ENCODE data around the gene CCDC27. TPM values are rescaled to one million over a fixed set of nuclear protein-coding genes. Genes with fewer than 3 reads are reported as not detected.

The CCDC27 gene
- total and polyA plus RNA-seq, 2 of the 13 experiments (the other 11 are each of a cell fraction or from before 2014, with no cell fraction given) = not detected

DNA sequence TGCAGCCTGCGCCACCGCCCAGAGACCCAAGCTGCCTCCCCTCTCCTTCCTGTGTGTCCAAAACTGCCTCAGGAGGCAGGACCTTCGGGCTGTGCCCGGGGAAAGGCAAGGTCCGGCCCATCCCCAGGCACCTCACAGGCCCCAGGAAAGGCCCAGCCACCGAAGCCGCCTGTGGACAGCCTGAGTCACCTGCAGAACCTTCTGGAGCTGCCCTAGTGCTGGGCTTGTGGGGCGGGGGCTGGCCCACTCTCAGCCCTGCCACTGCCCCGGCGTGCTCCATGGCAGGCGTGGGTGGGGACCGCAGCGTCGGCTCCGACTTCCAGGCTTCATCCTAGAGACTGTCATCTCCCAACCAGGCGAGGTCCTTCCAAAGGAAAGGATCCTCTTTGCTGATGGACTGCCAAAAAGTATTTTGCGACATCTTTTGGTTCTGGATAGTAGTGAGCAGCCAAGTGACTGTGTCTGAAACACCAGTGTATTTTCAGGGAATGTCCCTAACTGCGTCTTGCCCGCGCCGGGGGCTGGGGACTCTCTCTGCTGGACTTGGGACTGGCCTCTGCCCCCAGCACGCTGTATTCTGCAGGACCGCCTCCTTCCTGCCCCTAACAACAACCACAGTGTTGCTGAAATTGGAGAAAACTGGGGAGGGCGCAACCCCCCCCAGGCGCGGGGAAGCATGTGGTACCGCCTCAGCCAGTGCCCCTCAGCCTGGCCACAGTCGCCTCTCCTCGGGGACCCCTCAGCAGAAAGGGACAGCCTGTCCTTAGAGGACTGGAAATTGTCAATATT lies 19.0 kb upstream of the CCDC27 start (continued):
- TF ChIP-seq TEF (CRISPR knock-in tag; IDR thresholded peaks at IDR 0.05) = no peak
- TF ChIP-seq YEATS4 (CRISPR knock-in tag; IDR thresholded peaks at IDR 0.05; ENCODE audit: borderline replicate concordance) = peak; percentile 79
- peak; percentile 56; the same call in 1 of the 2 replicates for TF ChIP-seq CCDC6 (CRISPR knock-in tag; IDR thresholded peaks at IDR 0.05)
- no peak for TF ChIP-seq TBP (CRISPR knock-in tag; IDR thresholded peaks at IDR 0.05)
- TF ChIP-seq ZNF430 (CRISPR knock-in tag; IDR thresholded peaks at IDR 0.05) = peak; percentile 35; the same call in 1 of the 2 replicates
- TF ChIP-seq, protein P1, sequence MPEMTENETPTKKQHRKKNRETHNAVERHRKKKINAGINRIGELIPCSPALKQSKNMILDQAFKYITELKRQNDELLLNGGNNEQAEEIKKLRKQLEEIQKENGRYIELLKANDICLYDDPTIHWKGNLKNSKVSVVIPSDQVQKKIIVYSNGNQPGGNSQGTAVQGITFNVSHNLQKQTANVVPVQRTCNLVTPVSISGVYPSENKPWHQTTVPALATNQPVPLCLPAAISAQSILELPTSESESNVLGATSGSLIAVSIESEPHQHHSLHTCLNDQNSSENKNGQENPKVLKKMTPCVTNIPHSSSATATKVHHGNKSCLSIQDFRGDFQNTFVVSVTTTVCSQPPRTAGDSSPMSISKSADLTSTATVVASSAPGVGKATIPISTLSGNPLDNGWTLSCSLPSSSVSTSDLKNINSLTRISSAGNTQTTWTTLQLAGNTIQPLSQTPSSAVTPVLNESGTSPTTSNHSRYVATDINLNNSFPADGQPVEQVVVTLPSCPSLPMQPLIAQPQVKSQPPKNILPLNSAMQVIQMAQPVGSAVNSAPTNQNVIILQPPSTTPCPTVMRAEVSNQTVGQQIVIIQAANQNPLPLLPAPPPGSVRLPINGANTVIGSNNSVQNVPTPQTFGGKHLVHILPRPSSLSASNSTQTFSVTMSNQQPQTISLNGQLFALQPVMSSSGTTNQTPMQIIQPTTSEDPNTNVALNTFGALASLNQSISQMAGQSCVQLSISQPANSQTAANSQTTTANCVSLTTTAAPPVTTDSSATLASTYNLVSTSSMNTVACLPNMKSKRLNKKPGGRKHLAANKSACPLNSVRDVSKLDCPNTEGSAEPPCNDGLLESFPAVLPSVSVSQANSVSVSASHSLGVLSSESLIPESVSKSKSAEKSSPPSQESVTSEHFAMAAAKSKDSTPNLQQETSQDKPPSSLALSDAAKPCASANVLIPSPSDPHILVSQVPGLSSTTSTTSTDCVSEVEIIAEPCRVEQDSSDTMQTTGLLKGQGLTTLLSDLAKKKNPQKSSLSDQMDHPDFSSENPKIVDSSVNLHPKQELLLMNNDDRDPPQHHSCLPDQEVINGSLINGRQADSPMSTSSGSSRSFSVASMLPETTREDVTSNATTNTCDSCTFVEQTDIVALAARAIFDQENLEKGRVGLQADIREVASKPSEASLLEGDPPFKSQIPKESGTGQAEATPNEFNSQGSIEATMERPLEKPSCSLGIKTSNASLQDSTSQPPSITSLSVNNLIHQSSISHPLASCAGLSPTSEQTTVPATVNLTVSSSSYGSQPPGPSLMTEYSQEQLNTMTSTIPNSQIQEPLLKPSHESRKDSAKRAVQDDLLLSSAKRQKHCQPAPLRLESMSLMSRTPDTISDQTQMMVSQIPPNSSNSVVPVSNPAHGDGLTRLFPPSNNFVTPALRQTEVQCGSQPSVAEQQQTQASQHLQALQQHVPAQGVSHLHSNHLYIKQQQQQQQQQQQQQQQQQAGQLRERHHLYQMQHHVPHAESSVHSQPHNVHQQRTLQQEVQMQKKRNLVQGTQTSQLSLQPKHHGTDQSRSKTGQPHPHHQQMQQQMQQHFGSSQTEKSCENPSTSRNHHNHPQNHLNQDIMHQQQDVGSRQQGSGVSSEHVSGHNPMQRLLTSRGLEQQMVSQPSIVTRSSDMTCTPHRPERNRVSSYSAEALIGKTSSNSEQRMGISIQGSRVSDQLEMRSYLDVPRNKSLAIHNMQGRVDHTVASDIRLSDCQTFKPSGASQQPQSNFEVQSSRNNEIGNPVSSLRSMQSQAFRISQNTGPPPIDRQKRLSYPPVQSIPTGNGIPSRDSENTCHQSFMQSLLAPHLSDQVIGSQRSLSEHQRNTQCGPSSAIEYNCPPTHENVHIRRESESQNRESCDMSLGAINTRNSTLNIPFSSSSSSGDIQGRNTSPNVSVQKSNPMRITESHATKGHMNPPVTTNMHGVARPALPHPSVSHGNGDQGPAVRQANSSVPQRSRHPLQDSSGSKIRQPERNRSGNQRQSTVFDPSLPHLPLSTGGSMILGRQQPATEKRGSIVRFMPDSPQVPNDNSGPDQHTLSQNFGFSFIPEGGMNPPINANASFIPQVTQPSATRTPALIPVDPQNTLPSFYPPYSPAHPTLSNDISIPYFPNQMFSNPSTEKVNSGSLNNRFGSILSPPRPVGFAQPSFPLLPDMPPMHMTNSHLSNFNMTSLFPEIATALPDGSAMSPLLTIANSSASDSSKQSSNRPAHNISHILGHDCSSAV (CRISPR knock-in tag; IDR thresholded peaks at IDR 0.05; ENCODE audit: borderline replicate concordance) = no peak
- 0 out of 2 replicates have a peak, but pooled peaks have one; percentile 28 for TF ChIP-seq RFXAP (CRISPR knock-in tag; IDR thresholded peaks at IDR 0.05; ENCODE audit: borderline replicate concordance)
- TF ChIP-seq DMAP1 (CRISPR knock-in tag; IDR thresholded peaks at IDR 0.05) = no peak
- no peak for TF ChIP-seq RAD21 (CRISPR knock-in tag; IDR thresholded peaks at IDR 0.05)
- TF ChIP-seq, protein P2, sequence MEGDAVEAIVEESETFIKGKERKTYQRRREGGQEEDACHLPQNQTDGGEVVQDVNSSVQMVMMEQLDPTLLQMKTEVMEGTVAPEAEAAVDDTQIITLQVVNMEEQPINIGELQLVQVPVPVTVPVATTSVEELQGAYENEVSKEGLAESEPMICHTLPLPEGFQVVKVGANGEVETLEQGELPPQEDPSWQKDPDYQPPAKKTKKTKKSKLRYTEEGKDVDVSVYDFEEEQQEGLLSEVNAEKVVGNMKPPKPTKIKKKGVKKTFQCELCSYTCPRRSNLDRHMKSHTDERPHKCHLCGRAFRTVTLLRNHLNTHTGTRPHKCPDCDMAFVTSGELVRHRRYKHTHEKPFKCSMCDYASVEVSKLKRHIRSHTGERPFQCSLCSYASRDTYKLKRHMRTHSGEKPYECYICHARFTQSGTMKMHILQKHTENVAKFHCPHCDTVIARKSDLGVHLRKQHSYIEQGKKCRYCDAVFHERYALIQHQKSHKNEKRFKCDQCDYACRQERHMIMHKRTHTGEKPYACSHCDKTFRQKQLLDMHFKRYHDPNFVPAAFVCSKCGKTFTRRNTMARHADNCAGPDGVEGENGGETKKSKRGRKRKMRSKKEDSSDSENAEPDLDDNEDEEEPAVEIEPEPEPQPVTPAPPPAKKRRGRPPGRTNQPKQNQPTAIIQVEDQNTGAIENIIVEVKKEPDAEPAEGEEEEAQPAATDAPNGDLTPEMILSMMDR (CRISPR knock-in tag; IDR thresholded peaks at IDR 0.05) = 0 out of 2 replicates have a peak, but pooled peaks have one; percentile 23
- TF ChIP-seq ZFP36 (IDR thresholded peaks at IDR 0.05; ENCODE audit: borderline replicate concordance, low read depth, low read length, partially characterized antibody) = no peak
- peak; percentile 80 for TF ChIP-seq MAX (IDR thresholded peaks at IDR 0.05)
- TF ChIP-seq HNF4G (IDR thresholded peaks at IDR 0.05; ENCODE audit: borderline replicate concordance, low read depth, low read length) = peak; percentile 91
- TF ChIP-seq HNF4G (CRISPR knock-in tag; IDR thresholded peaks at IDR 0.05; ENCODE audit: borderline replicate concordance, low read depth) = peak; percentile 84; the same call in 1 of the 2 replicates
- no peak for TF ChIP-seq PPARG (CRISPR knock-in tag; conservative IDR thresholded peaks at IDR 0.05)
- no peak for TF ChIP-seq NR1H2 (CRISPR knock-in tag; IDR thresholded peaks at IDR 0.05; ENCODE audit: borderline replicate concordance, low read depth)
- TF ChIP-seq, protein P3, sequence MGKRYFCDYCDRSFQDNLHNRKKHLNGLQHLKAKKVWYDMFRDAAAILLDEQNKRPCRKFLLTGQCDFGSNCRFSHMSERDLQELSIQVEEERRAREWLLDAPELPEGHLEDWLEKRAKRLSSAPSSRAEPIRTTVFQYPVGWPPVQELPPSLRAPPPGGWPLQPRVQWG (CRISPR knock-in tag; IDR thresholded peaks at IDR 0.05; ENCODE audit: borderline replicate concordance, low read depth) = no peak
- TF ChIP-seq ISL2 (CRISPR knock-in tag; IDR thresholded peaks at IDR 0.05) = no peak
